Mucosa of descending colon (tissue), 3 donors: ENCODE measurements around the gene CYP26A1. TPM values are rescaled to one million over a fixed set of nuclear protein-coding genes. Genes with fewer than 3 reads are reported as not detected.
A peak's percentile ranks its signal among the peaks of the same experiment; 100 is the strongest.

ENCODE experiments used
- ATAC-seq: fragments of 200-7000 bp; cut with Tn5 transposase; one replicate; pipeline ENCODE4 v1.9.1; 2020; ENCODE audit warnings: mild to moderate bottlenecking, moderate library complexity
- DNase-seq, 3 donors: peaks; one replicate each; pipeline ENCODE4 v3.0.0-alpha.2; 2020
- H3K36me3 ChIP-seq: fragments of 200-600 bp; one replicate; pipeline ENCODE4 v1.8.0; 2021; ENCODE audit warnings: low read depth, mild to moderate bottlenecking
- H3K4me1 ChIP-seq: fragments of 200-600 bp; one replicate; pipeline ENCODE4 v1.8.0; 2021; ENCODE audit warnings: low read depth, mild to moderate bottlenecking
- H3K4me3 ChIP-seq: fragments of 200-600 bp; one replicate; pipeline ENCODE4 v1.8.0; 2021; ENCODE audit warnings: mild to moderate bottlenecking
- H3K9me3 ChIP-seq: fragments of 200-600 bp; one replicate; pipeline ENCODE4 v1.8.0; 2021; ENCODE audit warnings: mild to moderate bottlenecking
- CTCF ChIP-seq: fragments of 200-600 bp; IDR thresholded peaks from one replicate; pipeline ENCODE4 v1.8.0; 2022; ENCODE audit warnings: antibody characterized with exemption, mild to moderate bottlenecking
- intact Hi-C, 2 donors: fragments of 100-400 bp; cut with DNase I in 1 of 2; cut with micrococcal nuclease in 1 of 2; formaldehyde crosslinking; loops; one replicate each; pipeline versions ENCODE4 v1.11.0 to v1.11.1; 2022; cut with DNase I, micrococcal nuclease
- total RNA-seq, 3 donors: library from RNA; stranded (reverse); fragmentation: NEBNext Ultra II Directional in 2 of 3; extraction: Animal tissue kit (Norgen Biotek cat#: 25700) in 2 of 3; gene quantifications; one replicate each; pipeline versions ENCODE4 v1.2.1 to v1.2.4, GENCODE V29; 2021 to 2023
- donor health status: DM: no; HTN: no; CAD: no; lungs with moderate emphysema.
- donor health status: DM: no; HTN: no; CAD: no.
- donor health status: DM: no; HTN: yes; CAD: no.

Gene CYP26A1
- total RNA-seq, 3 donors from 2014 or later: not detected

- Histone ChIP-seq H3K36me3 (no peaks in the 10 kb centered on the region), H3K4me1 (peaks cover 19% of the 10 kb centered on the region), H3K4me3 (no peak overlapping the region), H3K9me3 (no peaks in the 10 kb centered on the region)
- no peak for TF ChIP-seq CTCF
- intact Hi-C loops: no loop called here
- ATAC-seq: peak; percentile 34
- no peak for DNase-seq
Measured at GRCh38 chr10:93032105-93032808, 41.4 kb upstream of the CYP26A1 start.

- no peak overlapping the region for H3K4me3 ChIP-seq
- H3K9me3 ChIP-seq: no peaks in the 10 kb centered on the region
- no peak for TF ChIP-seq CTCF
- H3K4me1 ChIP-seq: peaks cover 19% of the 10 kb centered on the region
- DNase-seq (no peak), ATAC-seq (peak; percentile 81)
- intact Hi-C loops: no loop called here
- no peaks in the 10 kb centered on the region for H3K36me3 ChIP-seq
Measured at GRCh38 chr10:93032809-93033137, 40.9 kb upstream of the CYP26A1 start.

- no peak for ATAC-seq
- intact Hi-C loops: no loop called here
- H3K4me3 ChIP-seq: no peak overlapping the region
- peaks cover 19% of the 10 kb centered on the region for H3K4me1 ChIP-seq
- DNase-seq: no peak
- no peaks in the 10 kb centered on the region for H3K9me3 ChIP-seq
- TF ChIP-seq CTCF: no peak
- no peaks in the 10 kb centered on the region for H3K36me3 ChIP-seq
Measured at GRCh38 chr10:93034426-93034825, 39.3 kb upstream of the CYP26A1 start.

GRCh38 chr10:93039110-93039509 is 34.6 kb upstream of the CYP26A1 start:
- intact Hi-C loops: no loop called here
- H3K4me3 ChIP-seq: no peak overlapping the region
- H3K36me3 ChIP-seq: no peaks in the 10 kb centered on the region
- no peaks in the 10 kb centered on the region for H3K9me3 ChIP-seq
- no peak for TF ChIP-seq CTCF
- no peak for DNase-seq
- no peak for ATAC-seq
- peaks cover 9% of the 10 kb centered on the region for H3K4me1 ChIP-seq

GRCh38 chr10:93039721-93040120 is 34.0 kb upstream of the CYP26A1 start:
- Histone ChIP-seq H3K36me3 (no peaks in the 10 kb centered on the region), H3K4me3 (no peak overlapping the region), H3K4me1 (peaks cover 9% of the 10 kb centered on the region), H3K9me3 (no peaks in the 10 kb centered on the region)
- intact Hi-C loops: no loop called here
- ATAC-seq (peak; percentile 76), DNase-seq (peak in 1 of 3 donors; percentile 49)
- peak; percentile 17 for TF ChIP-seq CTCF

- H3K36me3 ChIP-seq: no peaks in the 10 kb centered on the region
- no peak overlapping the region for H3K4me3 ChIP-seq
- no peaks in the 10 kb centered on the region for H3K9me3 ChIP-seq
- ATAC-seq (no peak), DNase-seq (no peak)
- H3K4me1 ChIP-seq: no peaks in the 10 kb centered on the region
- intact Hi-C loops: no loop called here
- TF ChIP-seq CTCF: no peak
Measured at GRCh38 chr10:93054486-93054885, 19.2 kb upstream of the CYP26A1 start.
